K562 (cell line): Measurements from ENCODE around the gene KISS1R. TPM values are rescaled to one million over a fixed set of nuclear protein-coding genes. Genes with fewer than 3 reads are reported as not detected.

Source experiments
- ATAC-seq: fragments of 200-7000 bp; cut with Tn5 transposase; 3 replicates; pipeline ENCODE4 v1.9.1; 2020; ENCODE audit warnings: moderate library complexity
- BruUV-seq: library from RNA; stranded (reverse); fragments of 400-500 nt; replicated peaks from 2 replicates; lab custom pipeline; 2021; lab: Mats Ljungman, UMichigan
- CTCF ChIA-PET: fragments of 300-600 bp; formaldehyde crosslinking; extraction: SDS; loops from one replicate; lab custom pipeline; 2021; ENCODE audit warnings: low intra/inter-chr PET ratio; lab: Yijun Ruan, JAX
- POLR2A ChIA-PET: fragments of 300-600, 350-650 bp; sonication (Branson Sonifier 250); formaldehyde crosslinking; extraction: SDS; loops from one replicate; lab custom pipeline; 2021; ENCODE audit warnings: antibody characterized with exemption, inconsistent platforms; lab: Yijun Ruan, JAX
- DNase-seq, 4 experiments: peaks; one replicate each; pipeline versions ENCODE4 v3.0.0 to v3.0.0-alpha.2; 2011 to 2018; ENCODE audit warnings: low spot score in 3 of 4, mixed read lengths in 3 of 4; ENCODE audit errors: extremely low read depth in 1 of 4
- FAIRE-seq: peaks from 2 replicates; lab custom pipeline; 2011; peaks lifted over from hg19 to GRCh38; lab: Jason Lieb, UNC
- H2AFZ ChIP-seq: 2 replicates; pipeline ENCODE4 v1.6.0; 2011; ENCODE audit warnings: low read depth, low read length, control low read depth, inconsistent platforms
- H3K27ac ChIP-seq: fragments of 200-600 bp; 3 replicates; pipeline ENCODE4 v1.8.0; 2011; ENCODE audit warnings: low read depth, mild to moderate bottlenecking, control low read depth, inconsistent platforms, low read length, moderate library complexity, mixed read lengths; ENCODE audit errors: extremely low read depth
- H3K27me3 ChIP-seq, 2 experiments: fragments of 300-600 bp in 1 of 2; 2 replicates in 1 of 2; 3 replicates in 1 of 2; pipeline versions ENCODE4 v1.6.0 to v1.8.0; 2011; ENCODE audit warnings: inconsistent platforms in 2 of 2, low read length in 2 of 2, mild to moderate bottlenecking in 1 of 2, mixed read lengths in 1 of 2, moderate library complexity in 1 of 2; ENCODE audit not compliant: control insufficient read depth in 2 of 2, insufficient read depth in 2 of 2
- H3K36me3 ChIP-seq: fragments of 300-600 bp; 3 replicates; pipeline ENCODE4 v1.8.0; 2011; ENCODE audit warnings: mild to moderate bottlenecking, low read length, inconsistent platforms; ENCODE audit not compliant: control insufficient read depth, insufficient read depth
- H3K4me1 ChIP-seq, 2 experiments: fragments of 200-600 bp in 1 of 2; replicated peaks in 1 of 2; 2 replicates in 1 of 2; 3 replicates in 1 of 2; pipeline versions ENCODE4 v1.5.1 to v1.8.0; 2011; ENCODE audit warnings: inconsistent platforms in 2 of 2, low read length in 2 of 2, mild to moderate bottlenecking in 1 of 2, mixed read lengths in 1 of 2, moderate library complexity in 1 of 2; ENCODE audit not compliant: control insufficient read depth in 2 of 2, insufficient read depth in 2 of 2
- H3K4me2 ChIP-seq: 2 replicates; pipeline ENCODE4 v1.6.1; 2011; ENCODE audit warnings: low read length, control low read depth, inconsistent platforms, mixed read lengths; ENCODE audit not compliant: insufficient read depth
- H3K4me3 ChIP-seq: fragments of 200-600 bp; sonication (generic), shearing (Covaris generic); 2 replicates; pipeline ENCODE4 v1.5.1; 2016; ENCODE audit warnings: control low read depth, inconsistent platforms
- H3K79me2 ChIP-seq: fragments of 200-600 bp; 3 replicates; pipeline ENCODE4 v1.8.0; 2011; ENCODE audit warnings: low read length, inconsistent platforms; ENCODE audit not compliant: control insufficient read depth, insufficient read depth
- H3K9ac ChIP-seq, 2 experiments: 2 replicates each; pipeline versions ENCODE4 v1.6.0 to v1.6.1; 2011; ENCODE audit warnings: low read depth in 2 of 2, low read length in 2 of 2, control low read depth in 1 of 2, inconsistent platforms in 1 of 2, mild to moderate bottlenecking in 1 of 2, mixed read lengths in 1 of 2; ENCODE audit not compliant: insufficient read depth in 1 of 2
- H3K9me1 ChIP-seq: one replicate; pipeline ENCODE4 v1.6.0; 2011; ENCODE audit warnings: inconsistent platforms, mild to moderate bottlenecking, low read length, moderate library complexity; ENCODE audit not compliant: control insufficient read depth, insufficient read depth
- H3K9me3 ChIP-seq: replicated peaks from 2 replicates; pipeline ENCODE4 v1.5.1; 2011; ENCODE audit warnings: low read depth, low read length, inconsistent platforms; ENCODE audit not compliant: control insufficient read depth, insufficient read depth
- H4K20me1 ChIP-seq: replicated peaks from 2 replicates; pipeline ENCODE4 v1.6.1; 2011; ENCODE audit warnings: low read length, inconsistent platforms, mixed read lengths; ENCODE audit not compliant: control insufficient read depth, insufficient read depth
- BCL6 ChIP-seq: fragments of 250-450 bp; sonication (Bioruptor Pico); IDR thresholded peaks from 2 replicates; pipeline ENCODE4 v1.4.0; 2020
- CEBPB ChIP-seq: fragments of 450-650 bp; IDR thresholded peaks from 2 replicates; pipeline ENCODE4 v1.6.1; 2016; ENCODE audit warnings: missing genetic modification characterization, missing compliant biosample characterization
- CHD2 ChIP-seq: IDR thresholded peaks from 2 replicates; pipeline ENCODE4 v1.6.1; 2011; ENCODE audit warnings: low read depth, low read length
- ETS2 ChIP-seq: IDR thresholded peaks from 2 replicates; pipeline ENCODE4 v1.6.1; 2016; ENCODE audit warnings: borderline replicate concordance, missing genetic modification characterization, mild to moderate bottlenecking, moderate library complexity, missing compliant biosample characterization; ENCODE audit not compliant: poor library complexity, severe bottlenecking
- HDAC2 ChIP-seq: fragments of 450-650 bp; IDR thresholded peaks from 2 replicates; pipeline ENCODE4 v1.6.1; 2016; ENCODE audit warnings: mild to moderate bottlenecking
- ILF3 ChIP-seq: fragments of 450-650 bp; IDR thresholded peaks from 2 replicates; pipeline ENCODE4 v1.6.1; 2018; ENCODE audit warnings: antibody characterized with exemption, mild to moderate bottlenecking, moderate library complexity, borderline replicate concordance
- MTA2 ChIP-seq: fragments of 450-650 bp; IDR thresholded peaks from 2 replicates; pipeline ENCODE4 v1.6.1; 2016; ENCODE audit warnings: low read depth
- POLR2G ChIP-seq: fragments of 200-400 bp; formaldehyde crosslinking; IDR thresholded peaks from 2 replicates; pipeline ENCODE4 v1.6.1; 2017; ENCODE audit warnings: low read depth, mild to moderate bottlenecking, antibody characterized with exemption, low read length, moderate library complexity
- RBFOX2 ChIP-seq: fragments of 200-400 bp; formaldehyde crosslinking; IDR thresholded peaks from 2 replicates; pipeline ENCODE4 v1.6.1; 2017; ENCODE audit warnings: low read depth, mild to moderate bottlenecking, low read length, moderate library complexity
- RBM22 ChIP-seq: fragments of 200-400 bp; formaldehyde crosslinking; IDR thresholded peaks from 2 replicates; pipeline ENCODE4 v1.6.1; 2018; ENCODE audit warnings: low read length, low read depth; ENCODE audit not compliant: poor library complexity, severe bottlenecking
- RHOXF2B ChIP-seq: fragments of 250-450 bp; sonication (Bioruptor Pico); conservative IDR thresholded peaks from 2 replicates; pipeline ENCODE4 v1.5.1; 2021
- SMARCB1 ChIP-seq: IDR thresholded peaks from 2 replicates; pipeline ENCODE4 v1.6.1; 2011; ENCODE audit warnings: improper control_type of control experiment, low read depth; ENCODE audit not compliant: insufficient read length
- SRSF1 ChIP-seq: fragments of 200-400 bp; formaldehyde crosslinking; IDR thresholded peaks from 2 replicates; pipeline ENCODE4 v1.6.1; 2017; ENCODE audit warnings: mild to moderate bottlenecking, low read depth, low read length, moderate library complexity
- TRIM25 ChIP-seq: fragments of 450-650 bp; IDR thresholded peaks from 2 replicates; pipeline ENCODE4 v1.7.0; 2016; ENCODE audit warnings: borderline replicate concordance
- TRIM28 ChIP-seq: fragments of 450-650 bp; IDR thresholded peaks from 2 replicates; pipeline ENCODE4 v1.6.1; 2017
- ZBTB7A ChIP-seq: IDR thresholded peaks from 2 replicates; pipeline ENCODE4 v1.6.1; 2011; ENCODE audit warnings: low read depth, mild to moderate bottlenecking, low read length, moderate library complexity, borderline replicate concordance; ENCODE audit not compliant: control insufficient read depth
- ZFP91 ChIP-seq: sonication (generic); formaldehyde crosslinking; IDR thresholded peaks from 2 replicates; pipeline ENCODE4 v1.8.0; 2022; ENCODE audit warnings: mild to moderate bottlenecking, missing genetic modification reagents
- ZFX ChIP-seq: sonication (generic); formaldehyde crosslinking; IDR thresholded peaks from 2 replicates; pipeline ENCODE4 v1.8.0; 2022; ENCODE audit warnings: mild to moderate bottlenecking, missing genetic modification reagents, moderate library complexity
- WGBS: fragments of 100-300 bp; shearing (Covaris generic); methylation state at CpG from one replicate; pipeline ENCODE4 v1.1.6; 2016; ENCODE audit warnings: low coverage, mixed read lengths; ENCODE audit not compliant: insufficient coverage; ENCODE audit errors: missing lambda C conversion rate; 5-methylcytosine and 5-hydroxymethylcytosine counted together
- in situ Hi-C: fragments of 300-500 bp; cut with MboI; formaldehyde crosslinking; loops from 4 replicates; pipeline ENCODE4 v1.15.0; 2018; ENCODE audit warnings: inconsistent platforms, mixed read lengths
- intact Hi-C: fragments of 100-400 bp; cut with micrococcal nuclease; formaldehyde crosslinking; loops from 2 replicates; pipeline ENCODE4 v1.14.2; 2022
- polyA plus RNA-seq, 8 experiments: library from polyadenylated mRNA; depleted of rRNA in 4 of 8; stranded (reverse) in 5 of 8; unstranded in 3 of 8; fragments of >200 nt; fragmentation: Nextera tagmentation in 2 of 8; fragmentation: Illumina TruSeq in 1 of 8; extraction: Ambion mirVana in 2 of 8; extraction: Trizol in 1 of 8; gene quantifications; 2 replicates each; pipeline versions ENCODE4 v1.2.1 to v1.2.3, GENCODE V29; 2011 to 2014; ENCODE audit warnings: inconsistent platforms in 1 of 8, missing spikeins in 1 of 8
- total RNA-seq, 7 experiments: library from RNA; depleted of rRNA in 6 of 7; stranded (reverse); fragments of >200 nt in 6 of 7; fragmentation: Illumina TruSeq in 2 of 7; extraction: Trizol in 2 of 7; gene quantifications; 2 replicates each; pipeline versions ENCODE4 v1.2.1 to v1.2.3, GENCODE V29; 2011 to 2021; ENCODE audit warnings: low replicate concordance in 1 of 7

Gene KISS1R
- total and polyA plus RNA-seq, 9 of the 15 experiments (the other 6 are each of a cell fraction or from before 2014, with no cell fraction given), result 0.37 to 39.4 (median 2.0) TPM

- POLR2A ChIA-PET, result interaction anchor here (0.6 to 3.2 kb wide), 2 partner anchors 8 to 10 kb away, joined by 3 to 15 read pairs; partner anchors contain the start of genes MED16 and RNU6-9
- intact Hi-C loops, result no loop called here
These were observed 15.7 kb upstream of the KISS1R start for GRCh38 chr19:901216-902092.

More at GRCh38 chr19:901216-902092, 15.7 kb upstream of the KISS1R start:
- Histone ChIP-seq H4K20me1 (peaks cover 12% of the 10 kb centered on the region), H3K4me2 (peak overlapping the region; percentile 23; the same call in 1 of the 2 replicates), H3K79me2 (peaks cover 62% of the 10 kb centered on the region), H3K4me3 (peak overlapping the region; percentile 16; the same call in 1 of the 2 replicates), H3K27me3 (no peaks in the 10 kb centered on the region), H3K9ac (peak overlapping the region in 1 of 2 experiments; percentile 85; a peak in 2 of 4 replicates), H3K27ac (peak overlapping the region; percentile 55; the same call in 1 of the 3 replicates), H3K4me1 (peaks cover 42 to 82% of the 10 kb centered on the region in 2 experiments), H2AFZ (no peak overlapping the region)
- FAIRE-seq (no peak), DNase-seq (no peak), ATAC-seq (no peak)
- CTCF ChIA-PET, result interaction anchor here (0.6 kb wide), 1 partner anchor 100 kb away, joined by 3 read pairs; no protein-coding TSS in a partner anchor
- in situ Hi-C loops, result no loop called here
- BruUV-seq, result no TSS peak
- WGBS, result 66% methylated on average over 18 of the region's 27 CpGs
- TF ChIP-seq HDAC2, result 0 out of 2 replicates have a peak, but pooled peaks have one; percentile 17
- TF ChIP-seq POLR2G, result peak; percentile 57
- no peak for TF ChIP-seq RHOXF2B (CRISPR knock-in tag)
- TF ChIP-seq BCL6 (CRISPR knock-in tag), result no peak
- TF ChIP-seq ZFP91, result no peak
- peak; percentile 29; the same call in 1 of the 2 replicates for TF ChIP-seq ZFX (CRISPR knock-in tag)
- no peak for TF ChIP-seq CEBPB (tag)
- TF ChIP-seq TRIM25, result no peak
- no peak for TF ChIP-seq SRSF1
- TF ChIP-seq SMARCB1, result no peak
- peak; percentile 56 for TF ChIP-seq RBFOX2
- peak; percentile 7; the same call in 1 of the 2 replicates for TF ChIP-seq ZBTB7A
- TF ChIP-seq RBM22, result peak; percentile 23
- no peak for TF ChIP-seq ILF3
- no peak for TF ChIP-seq MTA2
- no peak for TF ChIP-seq TRIM28
- TF ChIP-seq CHD2, result no peak
- no peak for TF ChIP-seq ETS2
- TF ChIP-seq, all 486 proteins: peak for 6
- no peaks in the 10 kb centered on the region for H3K9me3 ChIP-seq
- peaks cover 5% of the 10 kb centered on the region for H3K9me1 ChIP-seq
- H3K36me3 ChIP-seq, result peaks cover 70% of the 10 kb centered on the region; the same call in 2 of the 3 replicates
